ENCODE data around the gene RREB1. TPM values are rescaled to one million over a fixed set of nuclear protein-coding genes. Genes with fewer than 3 reads are reported as not detected.
A peak's percentile ranks its signal among the peaks of the same experiment; 100 is the strongest.

The RREB1 gene
- total and polyA plus RNA-seq, 9 donors, result 7.3 to 64.4 (median 50.1) TPM

GRCh38 chr6:7254980-7255835 is 147.4 kb downstream of the RREB1 start:
- H3K27ac ChIP-seq, result no peak overlapping the region
- H3K27me3 ChIP-seq, result no peaks in the 10 kb centered on the region
- intact Hi-C loops (cut with DNase I), result no loop called here
- TF ChIP-seq EP300 (IDR thresholded peaks at IDR 0.05) (no peak), POLR2A (IDR thresholded peaks at IDR 0.05) (no peak)
- TF ChIP-seq, protein P1, sequence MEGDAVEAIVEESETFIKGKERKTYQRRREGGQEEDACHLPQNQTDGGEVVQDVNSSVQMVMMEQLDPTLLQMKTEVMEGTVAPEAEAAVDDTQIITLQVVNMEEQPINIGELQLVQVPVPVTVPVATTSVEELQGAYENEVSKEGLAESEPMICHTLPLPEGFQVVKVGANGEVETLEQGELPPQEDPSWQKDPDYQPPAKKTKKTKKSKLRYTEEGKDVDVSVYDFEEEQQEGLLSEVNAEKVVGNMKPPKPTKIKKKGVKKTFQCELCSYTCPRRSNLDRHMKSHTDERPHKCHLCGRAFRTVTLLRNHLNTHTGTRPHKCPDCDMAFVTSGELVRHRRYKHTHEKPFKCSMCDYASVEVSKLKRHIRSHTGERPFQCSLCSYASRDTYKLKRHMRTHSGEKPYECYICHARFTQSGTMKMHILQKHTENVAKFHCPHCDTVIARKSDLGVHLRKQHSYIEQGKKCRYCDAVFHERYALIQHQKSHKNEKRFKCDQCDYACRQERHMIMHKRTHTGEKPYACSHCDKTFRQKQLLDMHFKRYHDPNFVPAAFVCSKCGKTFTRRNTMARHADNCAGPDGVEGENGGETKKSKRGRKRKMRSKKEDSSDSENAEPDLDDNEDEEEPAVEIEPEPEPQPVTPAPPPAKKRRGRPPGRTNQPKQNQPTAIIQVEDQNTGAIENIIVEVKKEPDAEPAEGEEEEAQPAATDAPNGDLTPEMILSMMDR (IDR thresholded peaks at IDR 0.05), result no peak
- no peak for DNase-seq
- no peaks in the 10 kb centered on the region for H3K4me1 ChIP-seq (ENCODE audit: insufficient read depth)
- no peak overlapping the region for H3K4me3 ChIP-seq
- no peaks in the 10 kb centered on the region for H3K9me3 ChIP-seq
- no peaks in the 10 kb centered on the region for H3K36me3 ChIP-seq
- WGBS, 3 donors, result 78 to 81% (median 80%) methylated on average over 12 of the region's 12 CpGs

DNA sequence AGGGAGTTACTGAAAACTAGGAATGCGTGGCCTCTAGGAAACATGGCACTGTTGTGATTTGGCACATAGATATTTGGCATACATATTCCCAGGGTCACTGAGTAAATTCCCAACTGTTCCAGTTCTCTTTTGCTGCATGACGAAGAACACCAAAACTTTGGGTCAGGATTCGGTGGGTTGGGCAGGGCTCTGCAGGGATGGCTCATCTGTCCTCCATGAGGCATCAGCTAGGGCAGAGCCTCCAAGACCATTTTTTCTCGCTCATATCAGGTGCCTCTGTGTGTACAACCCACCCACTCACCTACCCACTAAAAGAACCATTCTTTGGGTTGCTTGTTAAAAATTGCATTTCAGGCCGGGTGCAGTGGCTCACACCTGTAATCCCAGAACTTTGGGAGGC is 148.2 kb downstream of the RREB1 start:
- H3K4me1 ChIP-seq (ENCODE audit: insufficient read depth), result no peaks in the 10 kb centered on the region
- no peaks in the 10 kb centered on the region for H3K27me3 ChIP-seq
- DNase-seq, result no peak
- TF ChIP-seq POLR2A (IDR thresholded peaks at IDR 0.05) (no peak), EP300 (IDR thresholded peaks at IDR 0.05) (no peak)
- TF ChIP-seq, protein P1 (IDR thresholded peaks at IDR 0.05), result no peak
- H3K36me3 ChIP-seq, result no peaks in the 10 kb centered on the region
- no peak overlapping the region for H3K27ac ChIP-seq
- H3K4me3 ChIP-seq, result no peak overlapping the region
- no peaks in the 10 kb centered on the region for H3K9me3 ChIP-seq
- 94 to 96% (median 94%) methylated on average over 5 of the region's 5 CpGs for WGBS, 3 donors
- intact Hi-C loops (cut with DNase I), result no loop called here

GRCh38 chr6:7256785-7257184 is 149.0 kb downstream of the RREB1 start:
- no peaks in the 10 kb centered on the region for H3K9me3 ChIP-seq
- DNase-seq, result no peak
- H3K27ac ChIP-seq, result no peak overlapping the region
- no peak overlapping the region for H3K4me3 ChIP-seq
- TF ChIP-seq, protein P1 (IDR thresholded peaks at IDR 0.05), result no peak
- TF ChIP-seq EP300 (IDR thresholded peaks at IDR 0.05) (no peak), POLR2A (IDR thresholded peaks at IDR 0.05) (no peak)
- 83 to 95% (median 91%) methylated on average over 4 of the region's 4 CpGs for WGBS, 3 donors
- H3K36me3 ChIP-seq, result no peaks in the 10 kb centered on the region
- H3K27me3 ChIP-seq, result no peaks in the 10 kb centered on the region
- H3K4me1 ChIP-seq (ENCODE audit: insufficient read depth), result no peaks in the 10 kb centered on the region
- intact Hi-C loops (cut with DNase I), result no loop called here

DNA sequence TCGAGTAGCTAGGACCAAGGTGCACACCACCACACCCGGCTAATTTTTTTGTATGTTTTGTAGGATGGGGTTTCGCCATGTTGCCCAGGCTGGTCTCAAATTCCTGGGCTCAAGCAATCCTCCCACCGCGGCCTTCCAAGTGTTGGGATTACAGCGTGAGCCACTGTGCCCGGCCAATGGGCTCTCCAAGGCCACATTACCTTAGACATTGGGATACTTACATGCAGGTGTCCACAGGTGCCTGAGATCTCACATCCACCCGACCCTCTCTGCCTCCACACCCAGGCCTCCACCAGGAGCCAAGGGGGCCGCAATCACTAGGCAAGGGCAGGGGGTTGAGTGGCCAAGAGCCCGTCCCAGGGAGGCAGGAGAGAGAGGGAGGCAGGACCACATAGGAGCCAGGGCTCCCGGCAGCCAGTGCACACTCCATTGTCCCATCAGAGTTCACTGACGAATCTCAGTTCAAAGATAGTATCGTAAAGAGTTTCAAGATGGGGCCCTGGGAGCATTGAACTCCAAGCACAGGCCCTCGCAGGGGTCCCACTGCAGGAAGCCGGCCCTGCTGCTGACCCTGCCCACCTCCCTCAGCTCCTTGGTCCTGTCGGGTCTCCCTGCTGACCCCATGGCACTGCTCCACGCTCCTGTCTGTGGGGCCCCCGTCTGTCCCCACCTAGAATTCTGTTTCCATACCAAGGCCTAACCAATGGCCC is 149.9 kb downstream of the RREB1 start:
- intact Hi-C loops (cut with DNase I), result no loop called here
- Histone ChIP-seq H3K9me3 (no peaks in the 10 kb centered on the region), H3K27me3 (no peaks in the 10 kb centered on the region), H3K27ac (no peak overlapping the region), H3K4me3 (no peak overlapping the region), H3K36me3 (no peaks in the 10 kb centered on the region), H3K4me1 (ENCODE audit: insufficient read depth) (peaks cover 2% of the 10 kb centered on the region)
- 89 to 96% (median 94%) methylated on average over 18 of the region's 18 CpGs for WGBS, 3 donors
- no peak for TF ChIP-seq POLR2A (IDR thresholded peaks at IDR 0.05)
- peak in 1 of 5 donors; percentile 23 for DNase-seq
